Memory B cell (primary cell): ENCODE results near the gene PRKCA.

Source experiments
- ATAC-seq: fragments of 150-1000 bp; cut with Tn5 transposase; 2 replicates; pipeline ENCODE4 v1.10.0; 2021; ENCODE audit warnings: low read depth, mild to moderate bottlenecking, moderate library complexity
- DNase-seq, 2 donors: peaks; one replicate each; pipeline ENCODE4 v3.0.0; 2022; ENCODE audit warnings: low spot score in 2 of 2
- H3K27ac Mint-ChIP-seq: one replicate; pipeline ENCODE4 v1.8.0; 2022; ENCODE audit warnings: mild to moderate bottlenecking, moderate library complexity, mixed read lengths
- H3K27me3 Mint-ChIP-seq: one replicate; pipeline ENCODE4 v1.8.0; 2022; ENCODE audit warnings: mixed read lengths
- H3K36me3 Mint-ChIP-seq: one replicate; pipeline ENCODE4 v1.8.0; 2022; ENCODE audit warnings: mild to moderate bottlenecking, mixed read lengths
- H3K4me1 Mint-ChIP-seq: one replicate; pipeline ENCODE4 v1.8.0; 2022; ENCODE audit warnings: mixed read lengths
- H3K4me3 Mint-ChIP-seq: one replicate; pipeline ENCODE4 v1.8.0; 2022; ENCODE audit warnings: mild to moderate bottlenecking, moderate library complexity, mixed read lengths
- H3K9me3 Mint-ChIP-seq: one replicate; pipeline ENCODE4 v1.8.0; 2022; ENCODE audit warnings: mixed read lengths

The PRKCA gene

GRCh38 chr17:66839616-66840015 lies 537.2 kb downstream of the PRKCA start:
- no peak for ATAC-seq
- no peak overlapping the region for H3K27ac Mint-ChIP-seq
- no peak for DNase-seq

GRCh38 chr17:66840061-66840460 lies 537.6 kb downstream of the PRKCA start:
- Mint-ChIP-seq H3K36me3 (no peaks in the 10 kb centered on the region), H3K4me1 (no peaks in the 10 kb centered on the region), H3K27me3 (peaks cover 8% of the 10 kb centered on the region), H3K9me3 (peaks cover 3% of the 10 kb centered on the region), H3K27ac (no peak overlapping the region), H3K4me3 (no peak overlapping the region)
- ATAC-seq (no peak), DNase-seq (no peak)

More at GRCh38 chr17:66839616-66840015, 537.2 kb downstream of the PRKCA start:
- Mint-ChIP-seq H3K9me3 (no peaks in the 10 kb centered on the region), H3K4me3 (no peak overlapping the region), H3K27me3 (peaks cover 8% of the 10 kb centered on the region), H3K36me3 (no peaks in the 10 kb centered on the region), H3K4me1 (no peaks in the 10 kb centered on the region)

GRCh38 chr17:66841328-66841727 lies 538.9 kb downstream of the PRKCA start:
- ATAC-seq (no peak), DNase-seq (no peak)
- Mint-ChIP-seq H3K36me3 (no peaks in the 10 kb centered on the region), H3K4me1 (no peaks in the 10 kb centered on the region), H3K27me3 (peaks cover 8% of the 10 kb centered on the region), H3K9me3 (peaks cover 3% of the 10 kb centered on the region), H3K27ac (no peak overlapping the region), H3K4me3 (no peak overlapping the region)

GRCh38 chr17:66841744-66842143 lies 539.3 kb downstream of the PRKCA start:
- ATAC-seq, result no peak
- Mint-ChIP-seq H3K27me3 (peaks cover 8% of the 10 kb centered on the region), H3K36me3 (no peaks in the 10 kb centered on the region), H3K4me3 (no peak overlapping the region), H3K27ac (no peak overlapping the region), H3K9me3 (peaks cover 3% of the 10 kb centered on the region), H3K4me1 (no peaks in the 10 kb centered on the region)
- no peak for DNase-seq

- ATAC-seq (no peak), DNase-seq (no peak)
- Mint-ChIP-seq H3K9me3 (peaks cover 3% of the 10 kb centered on the region), H3K27ac (no peak overlapping the region), H3K36me3 (no peaks in the 10 kb centered on the region), H3K4me3 (no peak overlapping the region), H3K4me1 (no peaks in the 10 kb centered on the region), H3K27me3 (peaks cover 6% of the 10 kb centered on the region)
Observed at GRCh38 chr17:66842505-66842904, 540.1 kb downstream of the PRKCA start.

GRCh38 chr17:66842959-66843358 lies 540.5 kb downstream of the PRKCA start:
- ATAC-seq (no peak), DNase-seq (no peak)
- H3K4me3 Mint-ChIP-seq, result no peak overlapping the region
- no peak overlapping the region for H3K27ac Mint-ChIP-seq
- H3K9me3 Mint-ChIP-seq, result peaks cover 3% of the 10 kb centered on the region
- H3K27me3 Mint-ChIP-seq, result peaks cover 6% of the 10 kb centered on the region
- H3K36me3 Mint-ChIP-seq, result no peaks in the 10 kb centered on the region
- H3K4me1 Mint-ChIP-seq, result no peaks in the 10 kb centered on the region

- H3K9me3 Mint-ChIP-seq, result peaks cover 3% of the 10 kb centered on the region
- H3K4me3 Mint-ChIP-seq, result no peak overlapping the region
- no peaks in the 10 kb centered on the region for H3K36me3 Mint-ChIP-seq
- H3K27ac Mint-ChIP-seq, result no peak overlapping the region
- no peaks in the 10 kb centered on the region for H3K4me1 Mint-ChIP-seq
- ATAC-seq, result no peak
- DNase-seq, result no peak
- peaks cover 6% of the 10 kb centered on the region for H3K27me3 Mint-ChIP-seq
Observed at GRCh38 chr17:66843627-66844026, 541.2 kb downstream of the PRKCA start.

- Mint-ChIP-seq H3K27ac (no peak overlapping the region), H3K4me1 (no peaks in the 10 kb centered on the region), H3K27me3 (peaks cover 2% of the 10 kb centered on the region), H3K36me3 (no peaks in the 10 kb centered on the region), H3K9me3 (peaks cover 4% of the 10 kb centered on the region), H3K4me3 (no peak overlapping the region)
- ATAC-seq, result no peak
- no peak for DNase-seq
Observed at GRCh38 chr17:66847704-66848103, 545.3 kb downstream of the PRKCA start.

GRCh38 chr17:66848496-66848895 lies 546.1 kb downstream of the PRKCA start:
- DNase-seq (no peak), ATAC-seq (no peak)
- Mint-ChIP-seq H3K4me3 (no peak overlapping the region), H3K9me3 (peaks cover 4% of the 10 kb centered on the region), H3K27ac (no peak overlapping the region), H3K4me1 (no peaks in the 10 kb centered on the region), H3K27me3 (peaks cover 2% of the 10 kb centered on the region), H3K36me3 (no peaks in the 10 kb centered on the region)

- no peaks in the 10 kb centered on the region for H3K36me3 Mint-ChIP-seq
- H3K4me1 Mint-ChIP-seq, result no peaks in the 10 kb centered on the region
- H3K4me3 Mint-ChIP-seq, result no peak overlapping the region
- ATAC-seq (no peak), DNase-seq (no peak)
- peaks cover 4% of the 10 kb centered on the region for H3K9me3 Mint-ChIP-seq
- H3K27ac Mint-ChIP-seq, result no peak overlapping the region
- H3K27me3 Mint-ChIP-seq, result peaks cover 2% of the 10 kb centered on the region
Observed at GRCh38 chr17:66849032-66849655, 546.7 kb downstream of the PRKCA start.

- Mint-ChIP-seq H3K4me3 (no peak overlapping the region), H3K4me1 (no peaks in the 10 kb centered on the region), H3K36me3 (no peaks in the 10 kb centered on the region), H3K27me3 (peaks cover 2% of the 10 kb centered on the region), H3K9me3 (peaks cover 5% of the 10 kb centered on the region), H3K27ac (no peak overlapping the region)
- no peak for ATAC-seq
- DNase-seq, result no peak
Observed at GRCh38 chr17:66849851-66850580, 547.6 kb downstream of the PRKCA start.

- Mint-ChIP-seq H3K27ac (no peak overlapping the region), H3K9me3 (peaks cover 4% of the 10 kb centered on the region), H3K4me1 (no peaks in the 10 kb centered on the region), H3K36me3 (no peaks in the 10 kb centered on the region), H3K4me3 (no peak overlapping the region), H3K27me3 (peaks cover 2% of the 10 kb centered on the region)
- no peak for ATAC-seq
- DNase-seq, result no peak
Observed at GRCh38 chr17:66850692-66851091, 548.3 kb downstream of the PRKCA start.

- H3K4me3 Mint-ChIP-seq, result no peak overlapping the region
- peaks cover 4% of the 10 kb centered on the region for H3K9me3 Mint-ChIP-seq
- ATAC-seq (no peak), DNase-seq (no peak)
- no peaks in the 10 kb centered on the region for H3K4me1 Mint-ChIP-seq
- H3K36me3 Mint-ChIP-seq, result no peaks in the 10 kb centered on the region
- H3K27ac Mint-ChIP-seq, result no peak overlapping the region
- no peaks in the 10 kb centered on the region for H3K27me3 Mint-ChIP-seq
Observed at GRCh38 chr17:66855204-66855603, 552.8 kb downstream of the PRKCA start.

- no peaks in the 10 kb centered on the region for H3K36me3 Mint-ChIP-seq
- H3K4me3 Mint-ChIP-seq, result no peak overlapping the region
- no peak overlapping the region for H3K27ac Mint-ChIP-seq
- ATAC-seq (no peak), DNase-seq (no peak)
- peaks cover 3% of the 10 kb centered on the region for H3K9me3 Mint-ChIP-seq
- no peaks in the 10 kb centered on the region for H3K27me3 Mint-ChIP-seq
- H3K4me1 Mint-ChIP-seq, result no peaks in the 10 kb centered on the region
Observed at GRCh38 chr17:66858226-66859083, 556.0 kb downstream of the PRKCA start.
